GM23338 (cell line): ENCODE results near the gene FAM78B. TPM values are rescaled to one million over a fixed set of nuclear protein-coding genes. Genes with fewer than 3 reads are reported as not detected.

ENCODE experiments used
- ATAC-seq: fragments of 200-7000 bp; cut with Tn5 transposase; 3 replicates; pipeline ENCODE4 v1.9.1; 2020
- DNase-seq: peaks from one replicate; pipeline ENCODE4 v3.0.0-alpha.2; 2015; ENCODE audit warnings: low spot score
- H2AFZ ChIP-seq: fragments of 200-600 bp; sonication (generic); 2 replicates; pipeline ENCODE4 v1.8.0; 2016; ENCODE audit warnings: antibody characterized with exemption, mild to moderate bottlenecking, moderate library complexity
- H3F3A ChIP-seq: fragments of 200-600 bp; sonication (generic); replicated peaks from 2 replicates; pipeline ENCODE4 v1.8.0; 2017; ENCODE audit warnings: antibody characterized with exemption, mixed run types, low read depth
- H3K27ac ChIP-seq: fragments of 200-600 bp; sonication (generic); 2 replicates; pipeline ENCODE4 v1.6.1; 2016; ENCODE audit warnings: low read depth
- H3K27me3 ChIP-seq: fragments of 200-600 bp; sonication (generic); 2 replicates; pipeline ENCODE4 v1.8.0; 2016; ENCODE audit warnings: mild to moderate bottlenecking, mixed run types, moderate library complexity; ENCODE audit not compliant: insufficient read depth
- H3K36me3 ChIP-seq: fragments of 200-600 bp; sonication (generic); 2 replicates; pipeline ENCODE4 v1.8.0; 2016; ENCODE audit warnings: mild to moderate bottlenecking; ENCODE audit not compliant: insufficient read depth
- H3K4me1 ChIP-seq: fragments of 200-600 bp; sonication (generic); 2 replicates; pipeline ENCODE4 v1.8.0; 2016; ENCODE audit warnings: mild to moderate bottlenecking, moderate library complexity; ENCODE audit not compliant: insufficient read depth
- H3K4me2 ChIP-seq: fragments of 200-600 bp; sonication (generic); 2 replicates; pipeline ENCODE4 v1.7.1; 2017; ENCODE audit warnings: mixed run types
- H3K4me3 ChIP-seq: fragments of 200-600 bp; sonication (generic); 2 replicates; pipeline ENCODE4 v1.6.1; 2016; ENCODE audit warnings: mixed run types
- H3K79me2 ChIP-seq: fragments of 200-600 bp; sonication (generic); replicated peaks from 2 replicates; pipeline ENCODE4 v1.8.0; 2017; ENCODE audit warnings: mild to moderate bottlenecking; ENCODE audit not compliant: insufficient read depth
- H3K9me2 ChIP-seq: fragments of 200-600 bp; sonication (generic); 2 replicates; pipeline ENCODE4 v1.8.0; 2017; ENCODE audit not compliant: insufficient read depth
- H4K20me1 ChIP-seq: fragments of 200-600 bp; sonication (generic); replicated peaks from 2 replicates; pipeline ENCODE4 v1.8.0; 2017; ENCODE audit warnings: mild to moderate bottlenecking; ENCODE audit not compliant: insufficient read depth
- H3K27ac Mint-ChIP-seq: 2 replicates; pipeline ENCODE4 v1.8.0; 2020; ENCODE audit warnings: inconsistent platforms, mild to moderate bottlenecking, moderate library complexity, mixed read lengths
- H3K27me3 Mint-ChIP-seq: 3 replicates; pipeline ENCODE4 v1.8.0; 2022; ENCODE audit warnings: low read depth, mild to moderate bottlenecking, moderate library complexity, mixed read lengths, inconsistent platforms; ENCODE audit not compliant: insufficient read depth, poor library complexity
- H3K36me3 Mint-ChIP-seq: 3 replicates; pipeline ENCODE4 v1.8.0; 2021; ENCODE audit warnings: low read depth, mild to moderate bottlenecking, inconsistent platforms, moderate library complexity, mixed read lengths
- H3K4me1 Mint-ChIP-seq: 3 replicates; pipeline ENCODE4 v1.8.0; 2020; ENCODE audit warnings: mild to moderate bottlenecking, inconsistent platforms, mixed read lengths
- H3K4me3 Mint-ChIP-seq: 3 replicates; pipeline ENCODE4 v1.8.0; 2021; ENCODE audit warnings: moderate library complexity, mild to moderate bottlenecking, inconsistent platforms, mixed read lengths
- H3K9me3 Mint-ChIP-seq: 3 replicates; pipeline ENCODE4 v1.8.0; 2020; ENCODE audit warnings: moderate library complexity, mild to moderate bottlenecking, inconsistent platforms, mixed read lengths
- CREB1 ChIP-seq: fragments of 250-450 bp; sonication (Bioruptor Pico); IDR thresholded peaks from 2 replicates; pipeline ENCODE4 v1.5.0; 2020; ENCODE audit warnings: low read depth, mild to moderate bottlenecking, moderate library complexity
- ETS1 ChIP-seq: IDR thresholded peaks from 2 replicates; pipeline ENCODE4 v1.6.1; 2016; ENCODE audit warnings: antibody characterized with exemption
- EZH2 ChIP-seq: fragments of 200-600 bp; sonication (generic); IDR thresholded peaks from one replicate; pipeline ENCODE4 v1.8.0; 2017; ENCODE audit warnings: antibody characterized with exemption, mild to moderate bottlenecking, low read depth; ENCODE audit not compliant: unreplicated experiment
- EZH2phosphoT487 ChIP-seq: fragments of 200-600 bp; sonication (generic); IDR thresholded peaks from one replicate; pipeline ENCODE4 v1.8.1; 2018; ENCODE audit warnings: antibody characterized with exemption; ENCODE audit not compliant: unreplicated experiment
- JUNB ChIP-seq: IDR thresholded peaks from one replicate; pipeline ENCODE4 v1.6.1; 2016; ENCODE audit warnings: antibody characterized with exemption; ENCODE audit not compliant: unreplicated experiment
- NANOG ChIP-seq: IDR thresholded peaks from 2 replicates; pipeline ENCODE4 v1.6.1; 2016; ENCODE audit warnings: antibody characterized with exemption, borderline replicate concordance
- POLR2AphosphoS5 ChIP-seq: IDR thresholded peaks from 2 replicates; pipeline ENCODE4 v1.6.1; 2016; ENCODE audit warnings: antibody characterized with exemption, low read depth
- STAT1 ChIP-seq: IDR thresholded peaks from one replicate; pipeline ENCODE4 v1.6.1; 2016; ENCODE audit warnings: antibody characterized with exemption; ENCODE audit not compliant: unreplicated experiment
- ZNF114 ChIP-seq: fragments of 250-450 bp; sonication (Bioruptor Pico); IDR thresholded peaks from 2 replicates; pipeline ENCODE4 v1.5.0; 2020; ENCODE audit warnings: mild to moderate bottlenecking, moderate library complexity
- ZNF331 ChIP-seq: fragments of 250-450 bp; sonication (Bioruptor Pico); IDR thresholded peaks from 2 replicates; pipeline ENCODE4 v1.5.0; 2020; ENCODE audit warnings: low read depth, mild to moderate bottlenecking, moderate library complexity
- ZNF462 ChIP-seq: fragments of 250-450 bp; sonication (Bioruptor Pico); IDR thresholded peaks from 2 replicates; pipeline ENCODE4 v1.5.0; 2020; ENCODE audit warnings: mild to moderate bottlenecking, moderate library complexity
- polyA plus RNA-seq: library from polyadenylated mRNA; unstranded; fragments of >200 nt; fragmentation: Nextera tagmentation; extraction: Ambion mirVana; gene quantifications from 2 replicates; pipeline ENCODE4 v1.2.1, GENCODE V29; 2016
- total RNA-seq: library from RNA; depleted of rRNA; stranded (reverse); fragments of >200 nt; shearing (Covaris generic); gene quantifications from 2 replicates; pipeline ENCODE4 v1.2.3, GENCODE V29; 2014
- TF ChIP-seq, protein P1 (sequence below): IDR thresholded peaks from one replicate; pipeline ENCODE4 v1.6.1; 2018; ENCODE audit warnings: antibody characterized with exemption; ENCODE audit not compliant: unreplicated experiment
- TF ChIP-seq, protein P2 (sequence below), 2 experiments: fragments of 200-600 bp in 1 of 2; sonication (generic) in 1 of 2; conservative IDR thresholded peaks; 2 replicates each; pipeline versions ENCODE4 v1.5.1 to v1.6.1; 2016 to 2017; ENCODE audit warnings: antibody characterized with exemption in 2 of 2, low read depth in 2 of 2, mild to moderate bottlenecking in 2 of 2, moderate library complexity in 1 of 2

The FAM78B gene
- total and polyA plus RNA-seq, 2 experiments from 2014 or later = 1.6 to 4.6 TPM

DNA sequence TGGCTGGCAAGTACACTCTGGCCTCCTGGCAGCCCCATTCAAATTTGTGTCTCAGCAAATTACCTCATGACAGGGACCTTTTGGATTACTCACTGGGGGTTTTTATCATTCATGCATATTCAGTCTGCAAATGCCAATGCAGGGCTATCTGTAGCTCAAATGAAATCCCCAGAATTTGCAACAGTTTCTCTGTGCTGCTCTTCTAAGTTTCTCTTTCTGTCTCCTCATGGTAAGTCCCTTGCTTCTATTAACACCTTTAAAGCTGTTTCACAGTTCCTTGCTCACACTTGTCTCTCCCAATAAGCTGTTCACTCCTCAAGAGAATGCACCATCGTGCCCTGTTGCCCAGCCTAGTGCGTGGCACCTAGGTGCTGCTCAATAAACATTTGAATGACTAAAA, 3.3 kb upstream of the FAM78B start:
- H3K27me3 Mint-ChIP-seq = peaks cover 23% of the 10 kb centered on the region
- no peak for ATAC-seq

More for the DNA sequence above, 3.3 kb upstream of the FAM78B start:
- Histone ChIP-seq H3K27me3 (peaks cover 17% of the 10 kb centered on the region), H4K20me1 (no peaks in the 10 kb centered on the region), H3K36me3 (no peaks in the 10 kb centered on the region), H2AFZ (no peak overlapping the region), H3K4me3 (no peak overlapping the region), H3K9me2 (peaks cover 10% of the 10 kb centered on the region; the same call in 1 of the 2 replicates), H3F3A (no peaks in the 10 kb centered on the region), H3K4me2 (peak overlapping the region; percentile 62), H3K4me1 (peaks cover 35% of the 10 kb centered on the region), H3K79me2 (no peaks in the 10 kb centered on the region), H3K27ac (no peak overlapping the region)
- peaks cover 2% of the 10 kb centered on the region; the same call in 1 of the 3 replicates for H3K9me3 Mint-ChIP-seq
- no peaks in the 10 kb centered on the region for H3K36me3 Mint-ChIP-seq
- H3K27ac Mint-ChIP-seq = no peak overlapping the region
- no peak for DNase-seq
- peaks cover 30% of the 10 kb centered on the region for H3K4me1 Mint-ChIP-seq
- TF ChIP-seq, protein P1, sequence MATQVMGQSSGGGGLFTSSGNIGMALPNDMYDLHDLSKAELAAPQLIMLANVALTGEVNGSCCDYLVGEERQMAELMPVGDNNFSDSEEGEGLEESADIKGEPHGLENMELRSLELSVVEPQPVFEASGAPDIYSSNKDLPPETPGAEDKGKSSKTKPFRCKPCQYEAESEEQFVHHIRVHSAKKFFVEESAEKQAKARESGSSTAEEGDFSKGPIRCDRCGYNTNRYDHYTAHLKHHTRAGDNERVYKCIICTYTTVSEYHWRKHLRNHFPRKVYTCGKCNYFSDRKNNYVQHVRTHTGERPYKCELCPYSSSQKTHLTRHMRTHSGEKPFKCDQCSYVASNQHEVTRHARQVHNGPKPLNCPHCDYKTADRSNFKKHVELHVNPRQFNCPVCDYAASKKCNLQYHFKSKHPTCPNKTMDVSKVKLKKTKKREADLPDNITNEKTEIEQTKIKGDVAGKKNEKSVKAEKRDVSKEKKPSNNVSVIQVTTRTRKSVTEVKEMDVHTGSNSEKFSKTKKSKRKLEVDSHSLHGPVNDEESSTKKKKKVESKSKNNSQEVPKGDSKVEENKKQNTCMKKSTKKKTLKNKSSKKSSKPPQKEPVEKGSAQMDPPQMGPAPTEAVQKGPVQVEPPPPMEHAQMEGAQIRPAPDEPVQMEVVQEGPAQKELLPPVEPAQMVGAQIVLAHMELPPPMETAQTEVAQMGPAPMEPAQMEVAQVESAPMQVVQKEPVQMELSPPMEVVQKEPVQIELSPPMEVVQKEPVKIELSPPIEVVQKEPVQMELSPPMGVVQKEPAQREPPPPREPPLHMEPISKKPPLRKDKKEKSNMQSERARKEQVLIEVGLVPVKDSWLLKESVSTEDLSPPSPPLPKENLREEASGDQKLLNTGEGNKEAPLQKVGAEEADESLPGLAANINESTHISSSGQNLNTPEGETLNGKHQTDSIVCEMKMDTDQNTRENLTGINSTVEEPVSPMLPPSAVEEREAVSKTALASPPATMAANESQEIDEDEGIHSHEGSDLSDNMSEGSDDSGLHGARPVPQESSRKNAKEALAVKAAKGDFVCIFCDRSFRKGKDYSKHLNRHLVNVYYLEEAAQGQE = no peak
- TF ChIP-seq ETS1 = no peak
- TF ChIP-seq STAT1 = no peak
- TF ChIP-seq EZH2phosphoT487 = no peak
- no peak for TF ChIP-seq ZNF462 (CRISPR knock-in tag)
- TF ChIP-seq NANOG = no peak
- no peak for TF ChIP-seq ZNF114 (CRISPR knock-in tag)
- TF ChIP-seq EZH2 = no peak
- no peak for TF ChIP-seq POLR2AphosphoS5
- no peak for TF ChIP-seq JUNB
- no peak for TF ChIP-seq ZNF331 (CRISPR knock-in tag)
- TF ChIP-seq, protein P2, sequence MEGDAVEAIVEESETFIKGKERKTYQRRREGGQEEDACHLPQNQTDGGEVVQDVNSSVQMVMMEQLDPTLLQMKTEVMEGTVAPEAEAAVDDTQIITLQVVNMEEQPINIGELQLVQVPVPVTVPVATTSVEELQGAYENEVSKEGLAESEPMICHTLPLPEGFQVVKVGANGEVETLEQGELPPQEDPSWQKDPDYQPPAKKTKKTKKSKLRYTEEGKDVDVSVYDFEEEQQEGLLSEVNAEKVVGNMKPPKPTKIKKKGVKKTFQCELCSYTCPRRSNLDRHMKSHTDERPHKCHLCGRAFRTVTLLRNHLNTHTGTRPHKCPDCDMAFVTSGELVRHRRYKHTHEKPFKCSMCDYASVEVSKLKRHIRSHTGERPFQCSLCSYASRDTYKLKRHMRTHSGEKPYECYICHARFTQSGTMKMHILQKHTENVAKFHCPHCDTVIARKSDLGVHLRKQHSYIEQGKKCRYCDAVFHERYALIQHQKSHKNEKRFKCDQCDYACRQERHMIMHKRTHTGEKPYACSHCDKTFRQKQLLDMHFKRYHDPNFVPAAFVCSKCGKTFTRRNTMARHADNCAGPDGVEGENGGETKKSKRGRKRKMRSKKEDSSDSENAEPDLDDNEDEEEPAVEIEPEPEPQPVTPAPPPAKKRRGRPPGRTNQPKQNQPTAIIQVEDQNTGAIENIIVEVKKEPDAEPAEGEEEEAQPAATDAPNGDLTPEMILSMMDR (conservative IDR thresholded peaks at IDR 0.05; ENCODE audit: low read depth in 2 of 2) = no peak
- TF ChIP-seq CREB1 = no peak
- H3K4me3 Mint-ChIP-seq = no peak overlapping the region
